Sigmoid colon (tissue), 7 donors: ENCODE data around the gene MLNR. TPM values are rescaled to one million over a fixed set of nuclear protein-coding genes. Genes with fewer than 3 reads are reported as not detected.

ENCODE experiments used
- DNase-seq: peaks from one replicate; pipeline ENCODE4 v3.0.0-alpha.2; 2019
- H3K27ac ChIP-seq, 4 donors: fragments of 200-600 bp; sonication (generic); one replicate each; pipeline ENCODE4 v1.5.1; 2016 to 2019; ENCODE audit warnings: mild to moderate bottlenecking in 1 of 4
- H3K27me3 ChIP-seq, 3 donors: fragments of 200-600 bp; sonication (generic); one replicate each; pipeline ENCODE4 v1.5.1; 2019; ENCODE audit warnings: mild to moderate bottlenecking in 1 of 3
- H3K36me3 ChIP-seq, 4 donors: fragments of 200-600 bp; sonication (generic); one replicate each; pipeline ENCODE4 v1.5.1; 2016 to 2019
- H3K4me1 ChIP-seq, 4 donors: fragments of 200-600 bp; sonication (generic); one replicate each; pipeline ENCODE4 v1.5.1; 2017 to 2019
- H3K4me3 ChIP-seq, 4 donors: fragments of 200-600 bp; sonication (generic); one replicate each; pipeline ENCODE4 v1.5.1; 2017 to 2019; ENCODE audit warnings: mild to moderate bottlenecking in 2 of 4, moderate library complexity in 1 of 4
- H3K9me3 ChIP-seq, 4 donors: fragments of 200-600 bp in 3 of 4; sonication (generic) in 3 of 4; one replicate each; pipeline versions ENCODE4 v1.5.1 to v1.6.1; 2013 to 2019
- EP300 ChIP-seq, 4 donors: sonication (generic); formaldehyde crosslinking; IDR thresholded peaks; one replicate each; pipeline ENCODE4 v1.6.1; 2017; ENCODE audit warnings: antibody characterized with exemption in 4 of 4
- POLR2A ChIP-seq, 2 donors: fragments of 450-650 bp; IDR thresholded peaks; one replicate each; pipeline ENCODE4 v1.6.1; 2016; ENCODE audit warnings: antibody characterized with exemption in 2 of 2, mild to moderate bottlenecking in 2 of 2, moderate library complexity in 2 of 2
- POLR2AphosphoS5 ChIP-seq, 4 donors: sonication (generic); formaldehyde crosslinking; IDR thresholded peaks; one replicate each; pipeline ENCODE4 v1.6.1; 2017; ENCODE audit warnings: antibody characterized with exemption in 4 of 4
- WGBS, 2 donors: extraction: QIAGEN DNeasy Blood & Tissue Kit; methylation state at CpG; one replicate each; pipeline ENCODE4 v1.1.7; 2013; 5-methylcytosine and 5-hydroxymethylcytosine counted together
- intact Hi-C: fragments of 100-400 bp; cut with DNase I; formaldehyde crosslinking; loops from one replicate; pipeline ENCODE4 v1.15.1; 2023
- polyA plus RNA-seq, 3 donors: library from polyadenylated mRNA; stranded (reverse); fragments of 200-250 nt; gene quantifications; one replicate each; pipeline ENCODE4 v1.2.3, GENCODE V29; 2013
- total RNA-seq, 4 donors: library from RNA; depleted of rRNA; stranded (reverse); fragments of >200 nt; gene quantifications; one replicate each; pipeline ENCODE4 v1.1.0, GENCODE V29; 2016
- TF ChIP-seq, protein P1 (sequence below), 4 experiments: fragments of 450-650 bp in 3 of 4; fragments of 200-600 bp in 1 of 4; IDR thresholded peaks; one replicate each; pipeline ENCODE4 v1.5.1; 2016 to 2019; ENCODE audit warnings: antibody characterized with exemption in 4 of 4, mild to moderate bottlenecking in 3 of 4, moderate library complexity in 2 of 4
- donor health status: healthy with polysubstance abuse.
- donor health status: Bipolar disorder and iron deficiency.
- donor health status: healthy.

MLNR gene
- total and polyA plus RNA-seq, 7 donors: 0.71 TPM; not detected in 6

DNA sequence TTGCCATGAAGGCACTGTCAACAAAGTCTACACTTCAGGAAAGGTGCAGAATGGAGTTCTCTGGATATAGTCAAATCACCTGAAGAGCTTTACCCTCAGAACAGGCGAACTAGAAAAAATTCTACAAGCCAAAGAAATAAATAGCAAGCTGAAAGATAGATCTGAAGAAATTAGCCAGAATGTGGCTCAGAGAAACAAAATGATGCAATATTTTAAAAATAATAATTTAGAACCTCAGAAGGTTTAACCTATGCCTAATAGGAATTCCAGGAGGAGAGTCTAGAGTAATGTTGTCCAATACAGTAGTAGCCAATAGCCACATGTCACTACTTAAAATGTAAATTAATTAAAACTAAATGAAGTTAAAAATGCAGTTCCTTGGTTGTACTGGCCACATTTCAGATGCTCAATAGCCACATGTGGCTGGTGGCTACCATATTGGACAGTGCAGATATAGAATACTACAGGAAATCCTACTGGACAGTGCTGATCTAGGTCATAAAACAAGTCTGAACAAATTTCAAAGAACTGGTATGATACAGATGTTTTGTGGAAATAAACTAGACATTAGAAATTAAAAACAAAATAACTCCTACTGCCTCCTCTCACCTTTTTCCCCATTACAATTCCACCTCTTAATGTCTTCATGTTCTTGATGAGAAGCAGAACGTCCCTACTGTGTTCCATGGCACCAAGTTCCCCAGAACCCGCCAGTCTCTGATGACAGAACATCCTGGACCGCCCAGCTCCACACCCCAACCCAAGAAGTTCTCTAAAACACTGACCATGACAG, 26.9 kb downstream of the MLNR start:
- H3K27ac ChIP-seq: peak overlapping the region; percentile 88 to 93 (median 90)
- H3K36me3 ChIP-seq: peaks cover 0 to 14% (median 0%) of the 10 kb centered on the region in 4 donors
- H3K27me3 ChIP-seq: no peaks in the 10 kb centered on the region
- peak overlapping the region; percentile 76 to 85 (median 81) for H3K4me3 ChIP-seq
- peaks cover 2 to 32% (median 23%) of the 10 kb centered on the region in 4 donors for H3K4me1 ChIP-seq
- intact Hi-C loops: loop anchor here (5.0 to 10.0 kb wide), 3 partner anchors 190 to 878 kb away; partner anchors contain the start of gene FNDC3A
- DNase-seq: no peak
- 25 to 26% methylated on average over 4 of the region's 4 CpGs for WGBS, 2 donors
- TF ChIP-seq, protein P1, sequence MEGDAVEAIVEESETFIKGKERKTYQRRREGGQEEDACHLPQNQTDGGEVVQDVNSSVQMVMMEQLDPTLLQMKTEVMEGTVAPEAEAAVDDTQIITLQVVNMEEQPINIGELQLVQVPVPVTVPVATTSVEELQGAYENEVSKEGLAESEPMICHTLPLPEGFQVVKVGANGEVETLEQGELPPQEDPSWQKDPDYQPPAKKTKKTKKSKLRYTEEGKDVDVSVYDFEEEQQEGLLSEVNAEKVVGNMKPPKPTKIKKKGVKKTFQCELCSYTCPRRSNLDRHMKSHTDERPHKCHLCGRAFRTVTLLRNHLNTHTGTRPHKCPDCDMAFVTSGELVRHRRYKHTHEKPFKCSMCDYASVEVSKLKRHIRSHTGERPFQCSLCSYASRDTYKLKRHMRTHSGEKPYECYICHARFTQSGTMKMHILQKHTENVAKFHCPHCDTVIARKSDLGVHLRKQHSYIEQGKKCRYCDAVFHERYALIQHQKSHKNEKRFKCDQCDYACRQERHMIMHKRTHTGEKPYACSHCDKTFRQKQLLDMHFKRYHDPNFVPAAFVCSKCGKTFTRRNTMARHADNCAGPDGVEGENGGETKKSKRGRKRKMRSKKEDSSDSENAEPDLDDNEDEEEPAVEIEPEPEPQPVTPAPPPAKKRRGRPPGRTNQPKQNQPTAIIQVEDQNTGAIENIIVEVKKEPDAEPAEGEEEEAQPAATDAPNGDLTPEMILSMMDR (IDR thresholded peaks at IDR 0.05): no peak
- TF ChIP-seq POLR2A (IDR thresholded peaks at IDR 0.05) (no peak), POLR2AphosphoS5 (IDR thresholded peaks at IDR 0.05) (no peak), EP300 (IDR thresholded peaks at IDR 0.05) (no peak)
- no peaks in the 10 kb centered on the region for H3K9me3 ChIP-seq

DNA sequence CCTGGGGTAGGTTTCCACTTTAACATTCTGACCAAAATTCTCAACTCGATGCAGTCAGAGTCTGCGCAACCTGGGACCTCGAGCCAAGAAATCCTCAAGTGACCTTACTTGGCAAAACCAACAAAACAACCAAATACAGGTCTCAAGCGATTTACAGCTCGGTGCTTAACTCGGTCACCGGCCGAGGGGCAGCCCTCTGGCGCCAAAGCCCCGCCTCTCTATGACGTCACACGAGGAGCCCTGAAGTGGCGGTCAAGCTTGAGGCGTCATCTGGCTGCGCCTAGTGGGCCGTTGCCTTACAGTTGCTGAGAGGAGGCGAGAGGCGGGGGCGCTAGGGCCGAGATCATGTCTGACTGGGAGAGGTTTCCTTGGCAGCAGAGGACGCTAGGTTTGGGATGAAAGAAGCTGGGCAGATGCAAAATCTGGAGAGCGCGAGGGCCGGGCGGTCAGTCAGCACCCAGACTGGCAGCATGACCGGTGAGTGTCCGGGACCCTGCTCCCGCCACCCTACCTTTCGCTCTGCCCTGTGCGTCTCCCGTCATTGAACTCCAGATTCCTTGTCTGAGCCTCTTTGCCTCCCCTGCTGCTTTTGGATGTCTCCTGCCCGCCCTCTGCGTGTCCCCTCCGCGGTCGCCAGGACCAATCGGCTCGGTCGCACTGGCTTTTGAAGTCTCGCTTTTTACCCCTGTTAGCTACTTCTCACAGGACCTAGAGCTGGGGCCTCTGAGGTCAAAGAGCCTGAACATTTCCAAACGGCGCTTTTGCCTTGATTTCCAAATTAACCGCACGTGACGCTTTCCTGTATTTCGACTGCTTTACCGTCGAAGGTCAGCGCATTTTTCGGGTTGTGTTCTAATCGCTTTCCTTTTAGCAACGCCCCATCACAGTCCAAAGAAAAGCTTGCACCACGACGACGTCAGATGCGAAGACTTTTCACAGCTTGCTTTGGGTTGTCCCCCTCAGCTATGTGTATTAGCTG, 27.8 kb downstream of the MLNR start, which contains the start of gene CDADC1:
Gene CDADC1 (plus strand): TSS at position 283 of the 979 bp plus-strand sequence. CDS start 113 bp downstream, at position 396.
- peak; percentile 99 for DNase-seq
- peaks cover 0 to 14% (median 0%) of the 10 kb centered on the region in 4 donors for H3K36me3 ChIP-seq
- H3K4me3 ChIP-seq: peak within 1 kb of the TSS; percentile 76 to 85 (median 81)
- H3K27me3 ChIP-seq: no peaks in the 10 kb centered on the region
- no peaks in the 10 kb centered on the region for H3K9me3 ChIP-seq
- TF ChIP-seq POLR2A (IDR thresholded peaks at IDR 0.05) (peak; percentile 88 to 89), EP300 (IDR thresholded peaks at IDR 0.05) (peak in 2 of 4 donors; percentile 42 to 65), POLR2AphosphoS5 (IDR thresholded peaks at IDR 0.05) (peak; percentile 97 to 98 (median 97))
- TF ChIP-seq, protein P1 (IDR thresholded peaks at IDR 0.05): no peak
- 0% methylated on average over 56 of the region's 56 CpGs for WGBS, 2 donors
- intact Hi-C loops: loop anchor here (5.0 to 10.0 kb wide), 3 partner anchors 189 to 877 kb away; partner anchors contain the start of gene FNDC3A
- H3K27ac ChIP-seq: peak within 1 kb of the TSS; percentile 88 to 93 (median 90)
- H3K4me1 ChIP-seq: peaks cover 2 to 41% (median 23%) of the 10 kb centered on the region in 4 donors

DNA sequence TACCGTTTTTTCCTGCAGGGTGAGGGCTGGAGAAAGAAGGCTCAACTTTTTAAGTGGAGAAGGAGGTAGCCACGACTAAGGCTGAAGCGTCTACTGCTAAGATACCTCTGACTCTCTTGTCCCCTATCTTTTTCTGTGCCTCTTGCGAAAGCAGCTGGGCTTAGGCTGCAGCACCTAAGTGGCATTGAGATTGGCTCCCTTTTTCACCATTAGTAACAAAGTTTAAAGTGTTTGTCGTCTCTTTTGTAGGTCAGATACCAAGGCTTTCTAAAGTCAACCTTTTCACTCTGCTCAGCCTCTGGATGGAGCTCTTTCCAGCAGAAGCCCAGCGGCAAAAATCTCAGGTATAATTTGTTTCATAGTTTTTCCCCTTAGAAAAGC, 28.5 kb downstream of the MLNR start:
- WGBS, 2 donors: 2 to 8% methylated on average over 6 of the region's 6 CpGs
- no peaks in the 10 kb centered on the region for H3K9me3 ChIP-seq
- no peaks in the 10 kb centered on the region for H3K27me3 ChIP-seq
- H3K4me3 ChIP-seq: peak overlapping the region; percentile 76 to 85 (median 81)
- peaks cover 2 to 44% (median 23%) of the 10 kb centered on the region in 4 donors for H3K4me1 ChIP-seq
- no peak for DNase-seq
- peak overlapping the region; percentile 88 to 93 (median 90) for H3K27ac ChIP-seq
- peaks cover 0 to 14% (median 0%) of the 10 kb centered on the region in 4 donors for H3K36me3 ChIP-seq
- TF ChIP-seq, protein P1 (IDR thresholded peaks at IDR 0.05): no peak
- TF ChIP-seq POLR2A (IDR thresholded peaks at IDR 0.05): no peak
- TF ChIP-seq POLR2AphosphoS5 (IDR thresholded peaks at IDR 0.05): no peak
- TF ChIP-seq EP300 (IDR thresholded peaks at IDR 0.05): no peak
- intact Hi-C loops: loop anchor here (5.0 to 10.0 kb wide), 3 partner anchors 189 to 876 kb away; partner anchors contain the start of gene FNDC3A

DNA sequence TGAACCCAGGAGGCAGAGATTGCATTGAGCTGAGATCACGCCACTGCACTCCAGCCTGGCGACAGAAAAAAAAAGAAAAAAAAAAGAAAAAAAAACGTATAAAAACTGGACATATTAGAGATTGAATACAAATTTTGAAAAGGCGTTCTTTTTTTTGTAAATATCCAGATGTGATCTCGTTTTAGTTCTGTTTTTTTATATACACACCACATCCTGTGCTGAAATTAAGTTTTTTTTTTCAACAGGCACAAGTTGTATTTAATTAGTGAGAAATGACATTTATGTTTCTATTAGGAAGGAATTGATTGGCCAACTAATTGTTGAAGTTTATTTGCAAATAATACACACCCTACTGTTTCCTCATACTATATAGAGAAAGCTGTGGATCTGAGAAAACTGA, 31.2 kb downstream of the MLNR start:
- Histone ChIP-seq H3K27me3 (no peaks in the 10 kb centered on the region), H3K27ac (no peak overlapping the region), H3K36me3 (peaks cover 4 to 32% (median 10%) of the 10 kb centered on the region in 4 donors), H3K4me1 (peaks cover 2 to 44% (median 23%) of the 10 kb centered on the region in 4 donors), H3K4me3 (no peak overlapping the region), H3K9me3 (no peaks in the 10 kb centered on the region)
- 72 to 80% methylated on average over 5 of the region's 5 CpGs for WGBS, 2 donors
- DNase-seq: no peak
- intact Hi-C loops: no loop called here
- TF ChIP-seq POLR2A (IDR thresholded peaks at IDR 0.05): no peak
- TF ChIP-seq EP300 (IDR thresholded peaks at IDR 0.05): no peak
- TF ChIP-seq, protein P1 (IDR thresholded peaks at IDR 0.05): no peak
- TF ChIP-seq POLR2AphosphoS5 (IDR thresholded peaks at IDR 0.05): no peak
